Effector memory CD4-positive, alpha-beta T cell (primary cell): ENCODE measurements around the gene C15orf61.

Experiments
- DNase-seq, 3 donors: peaks; one replicate each; pipeline ENCODE4 v3.0.0-alpha.2; 2020
- H3K27ac ChIP-seq: 2 replicates; pipeline ENCODE4 v1.7.0; 2013; ENCODE audit warnings: mild to moderate bottlenecking, low read length, moderate library complexity; ENCODE audit not compliant: insufficient read depth, poor library complexity, severe bottlenecking
- H3K27me3 ChIP-seq: replicated peaks from 2 replicates; pipeline ENCODE4 v1.7.0; 2013; ENCODE audit warnings: mild to moderate bottlenecking, low read length; ENCODE audit not compliant: insufficient read depth, control insufficient read depth, poor library complexity, severe bottlenecking
- H3K36me3 ChIP-seq: 2 replicates; pipeline ENCODE4 v1.7.0; 2013; ENCODE audit warnings: mild to moderate bottlenecking, low read length, moderate library complexity; ENCODE audit not compliant: control insufficient read depth, insufficient read depth
- H3K4me1 ChIP-seq: 2 replicates; pipeline ENCODE4 v1.7.0; 2013; ENCODE audit warnings: low read length, mild to moderate bottlenecking; ENCODE audit not compliant: control insufficient read depth, insufficient read depth, poor library complexity, severe bottlenecking
- H3K4me3 ChIP-seq: 2 replicates; pipeline ENCODE4 v1.7.0; 2013; ENCODE audit warnings: low read length, low read depth, mild to moderate bottlenecking; ENCODE audit not compliant: insufficient read depth, poor library complexity, severe bottlenecking
- H3K9me3 ChIP-seq: 2 replicates; pipeline ENCODE4 v1.7.0; 2013; ENCODE audit warnings: mild to moderate bottlenecking, low read length, moderate library complexity; ENCODE audit not compliant: control insufficient read depth

C15orf61 gene

GRCh38 chr15:67504056-67504455 lies 16.9 kb upstream of the C15orf61 start:
- DNase-seq = no peak
- H3K4me1 ChIP-seq = no peaks in the 10 kb centered on the region
- H3K36me3 ChIP-seq = no peaks in the 10 kb centered on the region
- H3K27ac ChIP-seq = no peak overlapping the region
- H3K27me3 ChIP-seq = no peaks in the 10 kb centered on the region
- no peaks in the 10 kb centered on the region for H3K9me3 ChIP-seq
- H3K4me3 ChIP-seq = no peak overlapping the region

GRCh38 chr15:67504796-67505195 lies 16.1 kb upstream of the C15orf61 start:
- no peaks in the 10 kb centered on the region for H3K36me3 ChIP-seq
- DNase-seq = no peak

GRCh38 chr15:67505675-67506572 lies 15.0 kb upstream of the C15orf61 start:
- no peaks in the 10 kb centered on the region for H3K9me3 ChIP-seq
- no peak for DNase-seq
- no peak overlapping the region for H3K4me3 ChIP-seq
- H3K36me3 ChIP-seq = no peaks in the 10 kb centered on the region
- no peaks in the 10 kb centered on the region for H3K4me1 ChIP-seq
- H3K27ac ChIP-seq = no peak overlapping the region
- no peaks in the 10 kb centered on the region for H3K27me3 ChIP-seq

More at GRCh38 chr15:67504796-67505195, 16.1 kb upstream of the C15orf61 start:
- Histone ChIP-seq H3K9me3 (no peaks in the 10 kb centered on the region), H3K27me3 (no peaks in the 10 kb centered on the region), H3K4me1 (no peaks in the 10 kb centered on the region), H3K27ac (no peak overlapping the region), H3K4me3 (no peak overlapping the region)

GRCh38 chr15:67506775-67507747 lies 13.9 kb upstream of the C15orf61 start:
- Histone ChIP-seq H3K36me3 (no peaks in the 10 kb centered on the region), H3K9me3 (no peaks in the 10 kb centered on the region), H3K4me3 (no peak overlapping the region), H3K4me1 (no peaks in the 10 kb centered on the region), H3K27ac (no peak overlapping the region), H3K27me3 (no peaks in the 10 kb centered on the region)
- DNase-seq = no peak

GRCh38 chr15:67508407-67508806 lies 12.5 kb upstream of the C15orf61 start:
- no peaks in the 10 kb centered on the region for H3K4me1 ChIP-seq
- DNase-seq = no peak
- H3K27me3 ChIP-seq = no peaks in the 10 kb centered on the region
- no peaks in the 10 kb centered on the region for H3K9me3 ChIP-seq
- H3K27ac ChIP-seq = no peak overlapping the region
- H3K36me3 ChIP-seq = no peaks in the 10 kb centered on the region
- H3K4me3 ChIP-seq = no peak overlapping the region

GRCh38 chr15:67509918-67510317 lies 11.0 kb upstream of the C15orf61 start:
- H3K27ac ChIP-seq = no peak overlapping the region
- H3K9me3 ChIP-seq = no peaks in the 10 kb centered on the region
- DNase-seq = no peak
- no peaks in the 10 kb centered on the region for H3K36me3 ChIP-seq
- H3K4me1 ChIP-seq = no peaks in the 10 kb centered on the region
- H3K27me3 ChIP-seq = no peaks in the 10 kb centered on the region
- H3K4me3 ChIP-seq = no peak overlapping the region

GRCh38 chr15:67510597-67511190 lies 10.2 kb upstream of the C15orf61 start:
- no peak overlapping the region for H3K4me3 ChIP-seq

GRCh38 chr15:67511606-67512005 lies 9.3 kb upstream of the C15orf61 start:
- Histone ChIP-seq H3K4me3 (no peak overlapping the region), H3K27ac (no peak overlapping the region), H3K4me1 (no peaks in the 10 kb centered on the region), H3K36me3 (no peaks in the 10 kb centered on the region), H3K27me3 (no peaks in the 10 kb centered on the region), H3K9me3 (no peaks in the 10 kb centered on the region)
- DNase-seq = no peak

More at GRCh38 chr15:67510597-67511190, 10.2 kb upstream of the C15orf61 start:
- no peaks in the 10 kb centered on the region for H3K36me3 ChIP-seq
- no peaks in the 10 kb centered on the region for H3K4me1 ChIP-seq
- no peaks in the 10 kb centered on the region for H3K27me3 ChIP-seq
- no peak overlapping the region for H3K27ac ChIP-seq
- DNase-seq = no peak
- H3K9me3 ChIP-seq = no peaks in the 10 kb centered on the region

GRCh38 chr15:67512140-67512539 lies 8.8 kb upstream of the C15orf61 start:
- Histone ChIP-seq H3K27me3 (no peaks in the 10 kb centered on the region), H3K27ac (no peak overlapping the region), H3K4me1 (no peaks in the 10 kb centered on the region), H3K36me3 (no peaks in the 10 kb centered on the region), H3K4me3 (no peak overlapping the region), H3K9me3 (no peaks in the 10 kb centered on the region)
- no peak for DNase-seq
